Central memory CD4-positive, alpha-beta T cell (primary cell): ENCODE results near the gene HNRNPAB.
"Not testable (repeated sequence)": the region's sequence is repeated elsewhere in the genome, so short reads cannot be mapped to it uniquely, and the experiment has no call there.

Experiments used
- DNase-seq: peaks from one replicate; pipeline ENCODE4 v3.0.0; 2022

The HNRNPAB gene

DNA sequence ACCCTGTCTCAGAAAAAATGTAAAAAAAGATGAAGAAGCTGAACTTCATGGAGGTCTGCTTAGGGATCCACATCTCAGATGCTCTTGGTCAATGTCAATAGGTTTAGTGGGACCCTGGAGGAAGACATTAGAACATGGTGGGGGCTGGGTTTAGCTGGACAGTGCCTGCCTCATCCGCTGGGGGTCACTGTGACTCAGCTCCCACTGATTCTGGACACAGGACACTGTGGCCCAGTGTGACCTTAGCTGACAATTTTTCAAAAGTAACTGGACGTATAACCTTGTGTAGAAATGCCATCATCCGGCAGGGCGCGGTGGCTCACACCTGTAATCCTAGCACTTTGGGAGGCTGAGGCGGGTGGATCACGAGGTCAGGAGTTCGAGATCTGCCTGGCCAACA, 7.3 kb upstream of the HNRNPAB start:
- no peak for DNase-seq

DNA sequence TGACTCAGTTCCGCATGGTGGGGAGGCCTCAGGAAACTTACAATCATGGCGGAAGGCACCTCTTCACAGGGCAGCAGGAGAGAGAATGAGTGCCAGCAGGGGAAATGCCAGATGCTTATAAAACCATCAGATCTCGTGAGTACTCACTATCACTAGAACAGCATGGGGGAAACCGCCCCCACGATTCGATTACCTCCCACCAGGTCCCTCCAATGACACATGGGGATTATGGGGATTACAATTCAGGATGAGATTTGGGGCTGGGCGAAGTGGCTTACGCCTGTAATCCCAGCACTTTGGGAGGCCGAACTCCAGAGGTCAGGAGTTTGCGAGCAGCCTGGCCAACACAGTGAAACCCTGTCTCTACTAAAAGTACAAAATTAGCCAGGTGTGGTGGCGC, 6.2 kb upstream of the HNRNPAB start:
- DNase-seq: not testable (repeated sequence)

- DNase-seq: no peak
Observed at GRCh38 chr5:178198706-178199105, 5.6 kb upstream of the HNRNPAB start.

DNA sequence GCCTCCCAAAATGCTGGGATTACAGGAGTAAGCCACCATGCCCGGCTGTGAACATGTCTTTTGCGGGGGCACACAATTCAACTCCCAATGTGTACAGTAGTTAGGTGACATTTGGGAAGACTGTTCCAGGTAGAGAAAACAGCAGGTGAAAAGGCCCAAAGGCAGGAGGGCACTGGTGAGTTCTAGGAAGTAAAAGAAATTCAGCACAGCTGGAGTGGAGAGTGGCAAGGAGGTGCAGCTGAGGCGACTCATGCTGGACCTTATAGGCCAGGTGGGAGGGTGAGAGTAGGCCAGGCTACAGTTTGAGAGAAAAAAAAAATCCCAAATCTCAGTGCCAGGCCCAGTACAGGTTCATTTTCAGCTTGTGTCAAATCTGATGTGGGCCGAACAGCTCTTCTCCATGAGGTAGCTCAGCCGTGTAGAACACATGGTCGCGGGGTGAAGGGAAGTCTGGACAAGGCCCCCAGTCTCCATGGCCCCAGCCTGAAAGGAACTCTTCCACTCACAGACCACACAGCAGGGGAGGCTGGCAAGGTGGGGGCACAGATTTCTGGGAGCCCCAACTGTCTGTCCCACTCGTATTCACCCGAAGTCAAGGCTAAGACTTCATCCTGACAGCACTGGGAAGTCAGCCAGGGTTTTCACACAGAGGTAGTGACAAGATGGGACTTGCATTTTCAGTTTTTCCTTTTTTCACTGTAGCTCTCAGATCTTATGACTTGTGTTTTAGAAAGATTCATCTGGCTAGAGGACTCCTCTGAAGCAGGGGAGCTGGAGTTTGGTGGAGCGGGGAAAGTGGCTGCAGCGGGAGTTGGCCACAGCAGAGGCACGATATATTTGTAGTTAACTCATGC, 4.5 kb upstream of the HNRNPAB start:
- no peak for DNase-seq

- no peak for DNase-seq
Observed at GRCh38 chr5:178201221-178201926, 3.0 kb upstream of the HNRNPAB start.

- DNase-seq: no peak
Observed at GRCh38 chr5:178201927-178202235, 2.5 kb upstream of the HNRNPAB start.

DNA sequence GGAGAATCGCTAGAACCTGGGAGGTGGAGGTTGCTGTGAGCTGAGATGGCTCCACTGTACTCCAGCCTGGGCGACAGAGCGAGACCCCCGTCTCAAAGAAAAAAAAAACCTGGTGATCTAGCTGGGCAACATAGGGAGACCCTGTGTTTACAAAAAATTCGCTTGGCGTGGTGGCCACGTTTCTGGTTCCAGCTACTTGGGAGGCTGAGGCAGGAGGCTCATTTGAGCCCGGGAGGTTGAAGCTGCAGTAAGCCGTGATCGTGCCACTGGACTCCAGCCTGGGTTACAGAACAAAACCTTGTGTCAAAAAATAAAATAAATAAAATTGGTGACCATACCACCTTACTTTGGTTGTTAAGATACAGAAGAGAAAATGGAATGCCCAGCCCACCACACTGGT, 1.8 kb upstream of the HNRNPAB start:
- DNase-seq: no peak

- no peak for DNase-seq
Observed at GRCh38 chr5:178203670-178204181, 607 bp upstream of the HNRNPAB start.

DNA sequence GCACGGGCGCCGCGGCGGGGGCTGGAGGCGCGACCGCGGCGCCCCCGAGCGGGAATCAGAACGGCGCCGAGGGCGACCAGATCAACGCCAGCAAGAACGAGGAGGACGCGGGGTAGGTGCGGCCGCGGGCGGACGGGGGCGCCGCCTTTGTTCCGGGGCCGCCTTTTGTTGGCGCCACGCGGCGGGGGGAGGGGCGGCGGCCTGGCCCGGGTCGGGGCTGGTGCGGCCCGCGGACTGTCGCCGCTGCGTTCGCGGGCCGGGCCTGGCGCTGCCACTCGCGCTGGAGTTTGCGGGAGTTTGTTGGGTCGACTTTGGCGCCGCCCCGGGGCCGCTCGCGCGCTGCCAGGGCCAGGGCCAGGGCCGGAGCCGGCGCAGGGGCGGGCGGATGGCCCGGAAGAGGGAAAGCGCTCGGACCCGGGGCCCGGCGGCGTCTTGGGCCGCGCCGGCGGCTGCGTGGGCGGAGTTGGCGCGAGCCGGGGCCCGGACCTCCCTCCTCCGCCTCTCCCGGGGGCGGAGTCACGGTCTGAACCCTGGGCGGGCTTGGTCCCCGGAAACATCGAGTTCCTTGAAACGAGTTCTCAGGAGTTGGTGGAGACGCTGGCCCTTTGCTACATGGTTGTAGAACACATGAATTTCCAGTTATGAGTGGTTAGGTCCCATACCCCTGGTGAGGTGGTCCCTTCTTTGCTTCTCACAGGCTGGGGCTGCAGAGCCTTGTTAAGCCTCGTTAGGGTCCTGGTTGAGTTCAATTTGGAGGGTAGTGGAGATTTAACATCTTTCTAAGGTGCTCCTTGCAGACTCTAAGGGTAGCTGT, 809 bp downstream of the HNRNPAB start:
- peak; percentile 58 for DNase-seq

- DNase-seq: no peak
Observed at GRCh38 chr5:178205749-178206047, 1.4 kb downstream of the HNRNPAB start.

- DNase-seq: peak; percentile 26
Observed at GRCh38 chr5:178206166-178207101, 2.1 kb downstream of the HNRNPAB start.

- no peak for DNase-seq
Observed at GRCh38 chr5:178207183-178207916, 3.0 kb downstream of the HNRNPAB start.

DNA sequence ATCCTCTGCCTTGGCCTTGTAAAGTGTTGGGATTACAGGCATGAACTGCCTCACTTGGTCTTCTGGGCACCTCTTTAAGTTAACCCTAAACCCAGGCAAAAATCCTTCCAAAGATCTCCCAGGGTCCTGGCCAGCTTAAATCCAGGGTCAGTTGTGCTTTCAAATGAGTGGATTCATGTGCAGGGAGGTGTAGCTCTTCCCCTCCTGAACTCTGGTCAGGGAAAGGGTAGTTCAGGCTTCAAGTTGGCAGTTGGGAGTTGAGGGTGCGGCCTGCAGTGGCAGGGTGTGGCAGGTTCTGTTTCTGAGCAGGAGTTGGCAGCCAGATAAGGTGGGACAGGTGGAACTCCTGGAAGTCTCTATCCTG, 3.6 kb downstream of the HNRNPAB start:
- no peak for DNase-seq

GRCh38 chr5:178208540-178209227, 4.4 kb downstream of the HNRNPAB start:
- DNase-seq: no peak

GRCh38 chr5:178209334-178210072, 5.2 kb downstream of the HNRNPAB start:
- no peak for DNase-seq

DNA sequence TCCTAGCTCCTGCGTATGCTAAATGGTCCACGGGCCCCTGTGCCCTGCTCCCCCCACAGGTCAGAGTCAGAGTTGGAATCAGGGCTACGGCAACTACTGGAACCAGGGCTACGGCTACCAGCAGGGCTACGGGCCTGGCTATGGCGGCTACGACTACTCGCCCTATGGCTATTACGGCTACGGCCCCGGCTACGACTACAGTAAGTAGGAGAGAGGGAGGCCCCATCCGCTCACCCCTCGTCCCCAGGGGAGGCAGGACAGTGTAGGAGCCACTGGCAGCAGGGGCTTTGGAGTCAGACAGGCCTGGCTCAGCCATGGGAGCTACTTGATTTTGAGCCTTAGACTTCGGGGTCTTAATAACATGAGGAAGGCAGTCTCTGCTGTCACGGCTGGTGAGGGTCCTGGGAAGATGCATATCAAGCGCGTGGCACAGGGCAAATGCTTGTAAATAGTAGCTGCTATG, 5.8 kb downstream of the HNRNPAB start:
- no peak for DNase-seq

DNA sequence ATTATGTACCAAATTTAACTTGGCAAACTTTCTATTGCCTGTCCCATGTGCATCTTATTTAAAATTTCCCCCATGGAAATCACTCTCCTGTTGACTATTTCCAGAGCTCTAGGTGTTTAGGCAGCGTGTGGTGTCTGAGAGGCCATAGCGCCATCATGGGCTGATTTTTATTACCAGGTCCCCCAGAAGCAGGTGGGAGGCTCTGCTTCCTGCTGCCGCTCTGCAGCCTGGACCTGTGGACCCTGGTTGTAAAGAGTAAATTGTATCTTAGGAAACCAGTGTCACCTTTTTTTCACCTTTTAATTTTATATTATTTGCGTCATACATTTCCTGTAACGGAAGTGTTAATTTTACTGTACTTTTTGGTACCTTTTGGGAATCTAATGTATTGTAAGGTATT, 6.4 kb downstream of the HNRNPAB start:
- no peak for DNase-seq

DNA sequence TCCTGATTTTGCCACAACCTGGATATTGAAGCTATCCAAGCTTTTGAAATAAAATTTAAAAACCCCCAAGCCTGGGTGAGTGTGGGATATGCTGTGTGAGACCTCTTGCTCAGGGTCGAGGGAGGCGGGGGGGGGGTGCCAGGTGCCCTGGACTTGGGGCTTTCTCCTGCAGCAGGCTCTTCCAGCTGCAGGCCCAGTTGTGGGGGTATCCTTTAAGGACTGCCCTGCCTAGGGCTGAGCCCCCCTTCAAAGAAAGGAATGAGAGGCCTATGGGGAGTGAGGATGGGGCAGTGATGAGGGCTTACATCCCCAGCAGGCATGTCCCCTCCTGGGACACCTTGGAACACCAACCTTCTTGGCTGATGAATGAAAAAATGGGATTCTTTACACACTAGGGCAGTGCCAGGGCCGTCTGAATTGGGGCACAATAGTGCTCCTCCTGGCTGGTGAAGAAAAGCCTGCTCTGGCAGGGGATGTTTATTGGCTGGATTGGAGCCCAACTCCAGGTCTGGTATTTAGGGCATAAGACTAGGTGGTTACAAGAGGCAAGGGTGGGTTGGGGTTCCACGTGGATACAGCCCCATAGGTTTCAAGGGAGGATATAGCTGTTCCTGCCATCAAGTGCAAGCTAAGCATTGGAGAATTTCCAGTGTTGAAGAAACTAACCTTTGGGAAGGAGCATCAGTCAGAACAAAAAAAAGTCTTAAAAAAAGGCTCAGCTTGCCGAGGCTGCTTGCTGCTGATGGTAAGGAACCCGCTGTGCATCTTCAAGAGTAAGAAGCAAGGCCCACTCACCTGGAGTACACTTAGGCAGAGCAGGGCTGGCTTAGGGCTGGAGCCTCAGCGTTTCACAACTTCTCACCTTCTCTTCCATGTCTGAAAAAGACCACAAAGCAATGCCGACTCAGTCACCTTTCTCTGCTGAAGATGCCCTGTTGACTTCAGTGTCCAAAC, 7.0 kb downstream of the HNRNPAB start:
- no peak for DNase-seq
